ENCODE measurements around the gene RPS13. TPM values are rescaled to one million over a fixed set of nuclear protein-coding genes. Genes with fewer than 3 reads are reported as not detected.
A peak's percentile ranks its signal among the peaks of the same experiment; 100 is the strongest.
"Not testable (repeated sequence)": the region's sequence is repeated elsewhere in the genome, so short reads cannot be mapped to it uniquely, and the experiment has no call there.

The RPS13 gene
- total and polyA plus RNA-seq, 12 donors: 646 to 1,998 (median 709) TPM

DNA sequence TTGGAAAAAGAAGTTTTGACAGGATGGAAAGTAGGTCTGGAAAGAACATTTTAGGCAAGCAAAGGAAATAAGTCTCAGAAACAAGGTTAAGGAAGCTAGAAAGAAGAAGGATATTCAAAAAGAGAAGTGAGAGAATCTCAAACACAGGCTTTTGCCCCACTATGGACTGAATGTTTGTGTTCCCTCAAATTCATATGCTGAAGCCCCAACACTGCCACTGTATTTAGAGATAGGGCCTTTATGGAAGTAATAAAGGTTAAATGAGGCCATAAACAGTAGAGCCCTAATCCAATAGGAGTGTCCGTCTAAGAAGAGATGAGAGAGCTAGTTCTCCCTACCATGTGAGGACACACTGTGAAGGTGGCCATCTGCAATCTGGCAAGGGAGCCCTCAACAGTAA is 20.6 kb upstream of the RPS13 start:
- peaks cover 0 to 20% (median 0%) of the 10 kb centered on the region in 9 donors for H3K4me1 ChIP-seq
- intact Hi-C loops (cut with DNase I): no loop called here
- no peak overlapping the region for H3K4me3 ChIP-seq
- no peak for ATAC-seq
- H3K27me3 ChIP-seq: no peaks in the 10 kb centered on the region
- H3K9me3 ChIP-seq: no peaks in the 10 kb centered on the region
- peaks cover 0 to 100% (median 53%) of the 10 kb centered on the region in 9 donors for H3K36me3 ChIP-seq
- DNase-seq: no peak
- H3K27ac ChIP-seq: peak overlapping the region in 1 of 10 donors; percentile 70
- WGBS, 2 donors: 84 to 86% methylated on average over 1 of the region's 1 CpG
- TF ChIP-seq, protein P1, sequence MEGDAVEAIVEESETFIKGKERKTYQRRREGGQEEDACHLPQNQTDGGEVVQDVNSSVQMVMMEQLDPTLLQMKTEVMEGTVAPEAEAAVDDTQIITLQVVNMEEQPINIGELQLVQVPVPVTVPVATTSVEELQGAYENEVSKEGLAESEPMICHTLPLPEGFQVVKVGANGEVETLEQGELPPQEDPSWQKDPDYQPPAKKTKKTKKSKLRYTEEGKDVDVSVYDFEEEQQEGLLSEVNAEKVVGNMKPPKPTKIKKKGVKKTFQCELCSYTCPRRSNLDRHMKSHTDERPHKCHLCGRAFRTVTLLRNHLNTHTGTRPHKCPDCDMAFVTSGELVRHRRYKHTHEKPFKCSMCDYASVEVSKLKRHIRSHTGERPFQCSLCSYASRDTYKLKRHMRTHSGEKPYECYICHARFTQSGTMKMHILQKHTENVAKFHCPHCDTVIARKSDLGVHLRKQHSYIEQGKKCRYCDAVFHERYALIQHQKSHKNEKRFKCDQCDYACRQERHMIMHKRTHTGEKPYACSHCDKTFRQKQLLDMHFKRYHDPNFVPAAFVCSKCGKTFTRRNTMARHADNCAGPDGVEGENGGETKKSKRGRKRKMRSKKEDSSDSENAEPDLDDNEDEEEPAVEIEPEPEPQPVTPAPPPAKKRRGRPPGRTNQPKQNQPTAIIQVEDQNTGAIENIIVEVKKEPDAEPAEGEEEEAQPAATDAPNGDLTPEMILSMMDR (IDR thresholded peaks at IDR 0.05): no peak

DNA sequence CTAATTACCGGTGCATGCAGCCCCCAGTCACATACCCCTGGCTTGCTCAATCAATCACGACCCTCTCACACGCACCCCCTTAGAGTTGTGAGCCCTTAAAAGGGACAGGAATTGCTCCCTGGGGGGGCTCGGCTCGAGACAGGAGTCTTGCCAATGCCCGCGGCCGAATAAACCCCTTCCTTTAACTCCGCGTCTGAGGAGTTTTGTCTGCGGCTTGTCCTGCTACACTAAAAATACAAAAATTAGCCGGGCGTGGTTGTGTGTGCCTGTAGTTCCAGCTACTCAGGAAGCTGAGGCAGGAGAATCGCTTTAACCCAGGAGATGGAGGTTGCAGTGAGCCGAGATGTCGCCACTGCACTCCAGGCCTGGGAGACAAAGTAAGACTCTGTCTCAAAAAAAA is 8.5 kb upstream of the RPS13 start:
- H3K4me3 ChIP-seq; intact Hi-C loops (cut with DNase I); H3K27me3 ChIP-seq; H3K4me1 ChIP-seq; H3K9me3 ChIP-seq; ATAC-seq; H3K27ac ChIP-seq; DNase-seq: not testable (repeated sequence)
- peaks cover 0 to 53% (median 26%) of the 10 kb centered on the region in 9 donors for H3K36me3 ChIP-seq
- WGBS, 2 donors: 69 to 76% methylated on average over 16 of the region's 16 CpGs

DNA sequence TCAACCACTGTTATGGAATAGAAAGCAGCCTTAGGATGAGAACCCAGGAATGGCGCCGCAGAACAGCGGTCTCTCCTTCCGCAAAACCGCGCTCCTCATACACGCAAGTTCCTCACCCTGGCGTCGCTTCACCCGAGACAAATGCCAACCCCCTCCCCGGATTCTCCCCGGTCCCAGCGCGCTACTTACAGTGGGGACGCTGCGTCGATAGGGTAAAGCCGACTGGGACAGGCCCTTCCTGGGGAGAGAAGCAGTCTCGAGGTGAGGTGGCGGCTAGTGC is 287 bp downstream of the RPS13 start:
- H3K9me3 ChIP-seq: no peaks in the 10 kb centered on the region
- H3K36me3 ChIP-seq: peaks cover 0 to 44% (median 18%) of the 10 kb centered on the region in 9 donors
- H3K4me3 ChIP-seq: peak overlapping the region; percentile 73 to 97 (median 88)
- WGBS, 2 donors: 0 to 1% methylated on average over 20 of the region's 20 CpGs
- no peaks in the 10 kb centered on the region for H3K27me3 ChIP-seq
- ATAC-seq (peak; percentile 18 to 69 (median 32)), DNase-seq (no peak)
- peaks cover 12 to 39% (median 30%) of the 10 kb centered on the region in 9 donors for H3K4me1 ChIP-seq
- H3K27ac ChIP-seq: peak overlapping the region; percentile 83 to 97 (median 94)
- intact Hi-C loops (cut with DNase I): loop anchor here in 4 of 10 donors (2.0 to 5.0 kb wide), 2 partner anchors 130 to 200 kb away; partner anchors contain the start of genes PIK3C2A (in 4 of the 4) and NUCB2 (in 1 of the 4)
- TF ChIP-seq, protein P1 (IDR thresholded peaks at IDR 0.05): no peak

DNA sequence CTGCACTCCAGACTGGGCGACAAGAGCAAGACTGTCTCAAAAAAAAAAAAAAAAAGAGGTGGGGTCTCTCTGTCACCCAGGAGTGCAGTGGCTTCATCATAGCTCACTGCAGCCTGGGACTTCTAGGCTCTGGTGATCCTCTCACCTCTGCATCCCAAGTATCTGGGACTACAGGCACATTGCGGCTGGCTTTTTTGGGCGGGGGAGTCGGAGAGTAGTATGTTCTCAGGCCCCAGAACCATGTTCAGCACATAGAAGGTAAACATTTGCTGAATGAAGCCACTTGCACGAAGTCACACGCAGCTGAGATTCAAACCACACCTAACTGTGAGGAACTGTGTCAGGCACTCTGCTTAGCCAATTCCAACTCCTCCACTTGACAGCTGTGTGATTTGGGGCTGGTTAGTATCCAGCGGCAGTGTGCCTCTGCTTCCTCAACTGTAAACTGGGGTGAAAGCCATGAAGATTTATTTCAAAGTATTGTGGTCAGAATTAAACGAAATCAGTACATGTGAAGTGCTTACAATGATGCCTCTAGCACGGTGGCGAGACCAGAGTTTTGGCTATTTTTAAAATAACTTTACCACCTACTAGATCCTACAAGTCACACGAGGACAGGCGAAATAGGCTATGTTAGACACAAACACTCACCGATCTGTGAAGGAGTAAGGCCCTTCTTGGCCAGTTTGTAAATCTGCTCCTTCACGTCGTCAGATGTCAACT is 789 bp downstream of the RPS13 start:
- WGBS, 2 donors: 17 to 19% methylated on average over 15 of the region's 15 CpGs
- TF ChIP-seq, protein P1 (IDR thresholded peaks at IDR 0.05): no peak
- Histone ChIP-seq H3K9me3 (no peaks in the 10 kb centered on the region), H3K4me3 (peak overlapping the region; percentile 73 to 97 (median 88)), H3K27me3 (no peaks in the 10 kb centered on the region), H3K36me3 (peaks cover 0 to 46% (median 18%) of the 10 kb centered on the region in 9 donors), H3K4me1 (peaks cover 12 to 39% (median 30%) of the 10 kb centered on the region in 9 donors), H3K27ac (peak overlapping the region; percentile 83 to 97 (median 94))
- intact Hi-C loops (cut with DNase I): loop anchor here in 4 of 10 donors (2.0 to 5.0 kb wide), 2 partner anchors 131 to 200 kb away; partner anchors contain the start of genes PIK3C2A (in 4 of the 4) and NUCB2 (in 1 of the 4)
- no peak for DNase-seq
- ATAC-seq: no peak

DNA sequence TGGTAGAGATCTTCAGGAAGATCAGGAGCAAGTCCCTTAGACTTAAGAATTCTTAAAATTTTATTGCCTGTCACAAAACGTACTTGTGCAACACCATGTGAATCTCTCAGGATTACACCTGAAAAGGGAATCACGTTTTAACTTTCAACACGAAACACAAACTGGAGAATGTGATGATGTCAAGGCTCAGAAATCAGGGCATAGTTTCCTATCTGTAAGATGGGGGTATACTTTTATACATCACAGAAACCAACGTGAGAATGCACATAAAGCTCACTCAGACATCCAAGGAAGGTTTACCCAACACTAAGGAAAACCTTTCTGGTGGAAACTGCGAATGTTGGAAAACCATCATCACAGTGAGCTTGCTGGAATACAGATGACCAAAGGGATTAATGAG is 2.0 kb downstream of the RPS13 start:
- TF ChIP-seq, protein P1 (IDR thresholded peaks at IDR 0.05): no peak
- no peak for ATAC-seq
- DNase-seq: no peak
- peaks cover 12 to 39% (median 30%) of the 10 kb centered on the region in 9 donors for H3K4me1 ChIP-seq
- H3K4me3 ChIP-seq: peak overlapping the region in 6 of 10 donors; percentile 81 to 93 (median 88)
- intact Hi-C loops (cut with DNase I): loop anchor here in 4 of 10 donors (5.0 kb wide), 1 partner anchor 132 kb away; the partner anchor contains the start of gene PIK3C2A (in 4 of the 4)
- H3K36me3 ChIP-seq: peaks cover 0 to 46% (median 18%) of the 10 kb centered on the region in 9 donors
- H3K27ac ChIP-seq: no peak overlapping the region
- 64 to 65% methylated on average over 5 of the region's 5 CpGs for WGBS, 2 donors
- no peaks in the 10 kb centered on the region for H3K27me3 ChIP-seq
- H3K9me3 ChIP-seq: no peaks in the 10 kb centered on the region
